K562 (cell line): Measurements from ENCODE around the gene ANKRD44. TPM values are rescaled to one million over a fixed set of nuclear protein-coding genes. Genes with fewer than 3 reads are reported as not detected.

Source experiments
- ARID1B ChIP-seq: fragments of 450-650 bp; IDR thresholded peaks from 2 replicates; pipeline ENCODE4 v1.6.1; 2016; ENCODE audit warnings: antibody characterized with exemption, mild to moderate bottlenecking, inconsistent platforms
- BRF1 ChIP-seq: IDR thresholded peaks from 3 replicates; pipeline ENCODE4 v1.6.1; 2011; ENCODE audit warnings: borderline replicate concordance, mild to moderate bottlenecking; ENCODE audit not compliant: insufficient read length; ENCODE audit errors: extremely low read depth
- CBFA2T3 ChIP-seq: fragments of 450-650 bp; IDR thresholded peaks from 2 replicates; pipeline ENCODE4 v1.6.1; 2017
- CBX2 ChIP-seq: fragments of 200-600 bp; sonication (generic); IDR thresholded peaks from one replicate; pipeline ENCODE4 v1.6.1; 2012; ENCODE audit warnings: mild to moderate bottlenecking, low read length, inconsistent platforms; ENCODE audit not compliant: insufficient read depth, poor library complexity, severe bottlenecking
- ERF ChIP-seq: fragments of 450-650 bp; formaldehyde crosslinking; IDR thresholded peaks from 2 replicates; pipeline ENCODE4 v1.4.0; 2020; ENCODE audit warnings: mild to moderate bottlenecking, mixed read lengths
- ETV5 ChIP-seq: sonication (generic); formaldehyde crosslinking; IDR thresholded peaks from 2 replicates; pipeline ENCODE4 v1.4.0; 2020; ENCODE audit warnings: low read depth, mild to moderate bottlenecking, missing genetic modification reagents
- KLF13 ChIP-seq: fragments of 450-650 bp; IDR thresholded peaks from 2 replicates; pipeline ENCODE4 v1.6.1; 2016; ENCODE audit warnings: missing genetic modification characterization, low read depth, mild to moderate bottlenecking, missing compliant biosample characterization, moderate library complexity, borderline replicate concordance
- MAFG ChIP-seq: fragments of 450-650 bp; conservative IDR thresholded peaks from 2 replicates; pipeline ENCODE4 v1.6.1; 2016; ENCODE audit warnings: missing genetic modification characterization, missing compliant biosample characterization
- MTA1 ChIP-seq: fragments of 450-650 bp; IDR thresholded peaks from 2 replicates; pipeline ENCODE4 v1.6.1; 2017; ENCODE audit warnings: borderline replicate concordance
- MTA2 ChIP-seq: fragments of 450-650 bp; IDR thresholded peaks from 2 replicates; pipeline ENCODE4 v1.6.1; 2016; ENCODE audit warnings: low read depth
- MYBL2 ChIP-seq, 2 experiments: fragments of 450-650 bp in 1 of 2; sonication (generic) in 1 of 2; formaldehyde crosslinking in 1 of 2; IDR thresholded peaks; 2 replicates each; pipeline versions ENCODE4 v1.6.1 to v1.8.1; 2017 to 2022; ENCODE audit warnings: borderline replicate concordance in 1 of 2, inconsistent platforms in 1 of 2, low read depth in 1 of 2, mild to moderate bottlenecking in 1 of 2, missing genetic modification reagents in 1 of 2, moderate library complexity in 1 of 2
- NCOA1 ChIP-seq: fragments of 450-650 bp; IDR thresholded peaks from 2 replicates; pipeline ENCODE4 v1.6.1; 2016; ENCODE audit warnings: low read depth
- NCOR1 ChIP-seq: fragments of 450-650 bp; IDR thresholded peaks from 2 replicates; pipeline ENCODE4 v1.6.1; 2016; ENCODE audit warnings: mild to moderate bottlenecking, moderate library complexity
- NELFE ChIP-seq: IDR thresholded peaks from 2 replicates; pipeline ENCODE4 v1.6.1; 2011; ENCODE audit warnings: mild to moderate bottlenecking; ENCODE audit not compliant: insufficient read depth, insufficient read length
- NRF1 ChIP-seq, 2 experiments: fragments of 450-650 bp; IDR thresholded peaks in 1 of 2; conservative IDR thresholded peaks in 1 of 2; 2 replicates each; pipeline ENCODE4 v1.6.1; 2014; ENCODE audit warnings: mild to moderate bottlenecking in 2 of 2
- OTX1 ChIP-seq: fragments of 450-650 bp; formaldehyde crosslinking; IDR thresholded peaks from 2 replicates; pipeline ENCODE4 v1.4.0; 2022; ENCODE audit warnings: mild to moderate bottlenecking
- PHF8 ChIP-seq: fragments of 200-600 bp; sonication (generic); IDR thresholded peaks from 2 replicates; pipeline ENCODE4 v1.6.1; 2012; ENCODE audit warnings: mixed run types, mild to moderate bottlenecking, inconsistent platforms, low read length, moderate library complexity, borderline replicate concordance
- RBFOX2 ChIP-seq: fragments of 200-400 bp; formaldehyde crosslinking; IDR thresholded peaks from 2 replicates; pipeline ENCODE4 v1.6.1; 2017; ENCODE audit warnings: low read depth, mild to moderate bottlenecking, low read length, moderate library complexity
- SMARCA4 ChIP-seq: fragments of 450-650 bp; IDR thresholded peaks from 2 replicates; pipeline ENCODE4 v1.6.1; 2016
- SOX6 ChIP-seq: fragments of 450-650 bp; IDR thresholded peaks from 2 replicates; pipeline ENCODE4 v1.6.1; 2014; ENCODE audit warnings: mild to moderate bottlenecking
- SRSF1 ChIP-seq: fragments of 200-400 bp; formaldehyde crosslinking; IDR thresholded peaks from 2 replicates; pipeline ENCODE4 v1.6.1; 2017; ENCODE audit warnings: mild to moderate bottlenecking, low read depth, low read length, moderate library complexity
- TBP ChIP-seq: optimal IDR thresholded peaks from 2 replicates; pipeline ENCODE3; 2011; ENCODE audit warnings: low read depth, low read length, improper control_type of control experiment
- TEAD2 ChIP-seq: fragments of 450-650 bp; IDR thresholded peaks from 2 replicates; pipeline ENCODE4 v1.6.1; 2016; ENCODE audit warnings: missing genetic modification characterization, control low read depth, missing compliant biosample characterization
- TSC22D4 ChIP-seq: fragments of 450-650 bp; IDR thresholded peaks from 2 replicates; pipeline ENCODE4 v1.6.1; 2016; ENCODE audit warnings: missing genetic modification characterization, missing biosample characterization, control low read depth
- ZBTB17 ChIP-seq: fragments of 450-650 bp; formaldehyde crosslinking; IDR thresholded peaks from 2 replicates; pipeline ENCODE4 v1.4.0; 2020; ENCODE audit warnings: mild to moderate bottlenecking
- ZNF175 ChIP-seq: fragments of 200-800 bp; sonication (Bioruptor generic); IDR thresholded peaks from 2 replicates; pipeline ENCODE4 v1.6.1; 2016; ENCODE audit warnings: low read depth, mild to moderate bottlenecking, missing genetic modification characterization, missing compliant biosample characterization
- ZNF384 ChIP-seq: IDR thresholded peaks from 2 replicates; pipeline ENCODE4 v1.6.1; 2012; ENCODE audit warnings: low read depth, low read length, improper control_type of control experiment
- ZNF408 ChIP-seq: fragments of 250-450 bp; sonication (Bioruptor Pico); IDR thresholded peaks from 2 replicates; pipeline ENCODE4 v1.4.0; 2020; ENCODE audit warnings: low read depth, mild to moderate bottlenecking, moderate library complexity
- ZNF431 ChIP-seq: sonication (generic); formaldehyde crosslinking; IDR thresholded peaks from 2 replicates; pipeline ENCODE4 v1.8.0; 2022; ENCODE audit warnings: mild to moderate bottlenecking, missing genetic modification reagents
- ZNF561 ChIP-seq: fragments of 450-650 bp; formaldehyde crosslinking; conservative IDR thresholded peaks from 2 replicates; pipeline ENCODE4 v1.4.0; 2020; ENCODE audit warnings: mild to moderate bottlenecking, moderate library complexity
- ZSCAN32 ChIP-seq: fragments of 450-650 bp; formaldehyde crosslinking; IDR thresholded peaks from 2 replicates; pipeline ENCODE4 v1.4.0; 2020; ENCODE audit warnings: mild to moderate bottlenecking, moderate library complexity
- polyA plus RNA-seq, 8 experiments: library from polyadenylated mRNA; depleted of rRNA in 4 of 8; stranded (reverse) in 5 of 8; unstranded in 3 of 8; fragments of >200 nt; fragmentation: Nextera tagmentation in 2 of 8; fragmentation: Illumina TruSeq in 1 of 8; extraction: Ambion mirVana in 2 of 8; extraction: Trizol in 1 of 8; gene quantifications; 2 replicates each; pipeline versions ENCODE4 v1.2.1 to v1.2.3, GENCODE V29; 2011 to 2014; ENCODE audit warnings: inconsistent platforms in 1 of 8, missing spikeins in 1 of 8
- total RNA-seq, 7 experiments: library from RNA; depleted of rRNA in 6 of 7; stranded (reverse); fragments of >200 nt in 6 of 7; fragmentation: Illumina TruSeq in 2 of 7; extraction: Trizol in 2 of 7; gene quantifications; 2 replicates each; pipeline versions ENCODE4 v1.2.1 to v1.2.3, GENCODE V29; 2011 to 2021; ENCODE audit warnings: low replicate concordance in 1 of 7
- TF ChIP-seq, protein P1 (sequence below): sonication (generic); formaldehyde crosslinking; IDR thresholded peaks from 2 replicates; pipeline ENCODE4 v1.8.1; 2023; ENCODE audit warnings: mild to moderate bottlenecking, missing genetic modification reagents
- TF ChIP-seq, protein P2 (sequence below): fragments of 450-650 bp; IDR thresholded peaks from 2 replicates; pipeline ENCODE4 v1.6.1; 2016; ENCODE audit warnings: low read depth, mild to moderate bottlenecking, moderate library complexity

ANKRD44 gene
- total and polyA plus RNA-seq, 9 of the 15 experiments (the other 6 are each of a cell fraction or from before 2014, with no cell fraction given), result 0.03 to 0.64 (median 0.07) TPM; not detected in 3

DNA sequence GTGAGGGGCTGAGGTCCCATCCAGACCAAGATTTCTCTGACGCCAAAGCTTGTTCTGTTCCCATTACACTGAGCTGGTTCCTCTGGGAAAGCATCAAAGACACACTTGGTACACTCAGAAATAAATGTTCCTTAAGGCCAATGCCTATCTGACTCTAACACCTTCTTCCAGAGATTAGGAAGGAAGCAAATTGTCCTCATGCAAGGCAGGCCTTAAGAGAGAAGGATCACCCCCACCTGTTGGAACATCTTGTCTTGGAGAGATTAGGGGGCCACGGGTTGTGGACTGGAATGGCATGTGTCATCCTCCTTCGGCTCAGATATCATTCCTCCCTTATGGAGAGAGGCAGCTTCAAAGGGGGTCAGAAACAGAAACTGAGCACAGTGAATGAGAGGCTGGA lies 100.2 kb downstream of the ANKRD44 start (continued):
- TF ChIP-seq RBFOX2, result no peak
- no peak for TF ChIP-seq ZNF431 (CRISPR knock-in tag)
- TF ChIP-seq, protein P1, sequence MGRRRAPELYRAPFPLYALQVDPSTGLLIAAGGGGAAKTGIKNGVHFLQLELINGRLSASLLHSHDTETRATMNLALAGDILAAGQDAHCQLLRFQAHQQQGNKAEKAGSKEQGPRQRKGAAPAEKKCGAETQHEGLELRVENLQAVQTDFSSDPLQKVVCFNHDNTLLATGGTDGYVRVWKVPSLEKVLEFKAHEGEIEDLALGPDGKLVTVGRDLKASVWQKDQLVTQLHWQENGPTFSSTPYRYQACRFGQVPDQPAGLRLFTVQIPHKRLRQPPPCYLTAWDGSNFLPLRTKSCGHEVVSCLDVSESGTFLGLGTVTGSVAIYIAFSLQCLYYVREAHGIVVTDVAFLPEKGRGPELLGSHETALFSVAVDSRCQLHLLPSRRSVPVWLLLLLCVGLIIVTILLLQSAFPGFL, result no peak
- peak; percentile 61 for TF ChIP-seq NCOR1
- TF ChIP-seq TSC22D4 (tag), result no peak
- TF ChIP-seq, protein P2, sequence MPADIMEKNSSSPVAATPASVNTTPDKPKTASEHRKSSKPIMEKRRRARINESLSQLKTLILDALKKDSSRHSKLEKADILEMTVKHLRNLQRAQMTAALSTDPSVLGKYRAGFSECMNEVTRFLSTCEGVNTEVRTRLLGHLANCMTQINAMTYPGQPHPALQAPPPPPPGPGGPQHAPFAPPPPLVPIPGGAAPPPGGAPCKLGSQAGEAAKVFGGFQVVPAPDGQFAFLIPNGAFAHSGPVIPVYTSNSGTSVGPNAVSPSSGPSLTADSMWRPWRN, result no peak
- TF ChIP-seq TBP, result no peak
- peak; percentile 63; the same call in 1 of the 2 replicates for TF ChIP-seq ETV5 (CRISPR knock-in tag)
- no peak for TF ChIP-seq ZBTB17 (CRISPR knock-in tag)
- no peak for TF ChIP-seq NCOA1
- no peak for TF ChIP-seq BRF1
- peak; percentile 32; the same call in 1 of the 2 replicates for TF ChIP-seq SMARCA4
- no peak for TF ChIP-seq PHF8
- TF ChIP-seq ZSCAN32, result no peak
- TF ChIP-seq ZNF561, result no peak
- no peak for TF ChIP-seq KLF13 (tag)
- peak; percentile 65; the same call in 1 of the 2 replicates for TF ChIP-seq MTA2
- TF ChIP-seq ZNF384, result no peak
- no peak for TF ChIP-seq SRSF1
- peak; percentile 77 for TF ChIP-seq ARID1B
- no peak for TF ChIP-seq MYBL2 (IDR thresholded peaks at IDR 0.05; ENCODE audit: low read depth)
- TF ChIP-seq MYBL2 (CRISPR knock-in tag; IDR thresholded peaks at IDR 0.05; ENCODE audit: borderline replicate concordance), result no peak
- TF ChIP-seq CBX2, result no peak
- TF ChIP-seq MTA1, result no peak
- TF ChIP-seq TEAD2 (tag), result no peak
- 0 out of 2 replicates have a peak, but pooled peaks have one; percentile 15 for TF ChIP-seq MAFG
- TF ChIP-seq SOX6, result no peak; the same call in 1 of the 2 replicates
- no peak for TF ChIP-seq ERF (CRISPR knock-in tag)
- peak; percentile 87 for TF ChIP-seq CBFA2T3
- no peak for TF ChIP-seq NRF1 (conservative IDR thresholded peaks at IDR 0.05 in 1 of 2, IDR thresholded peaks at IDR 0.05 in 1 of 2)
- TF ChIP-seq OTX1, result no peak
- no peak for TF ChIP-seq NELFE
- no peak for TF ChIP-seq ZNF175 (CRISPR knock-in tag)
- no peak for TF ChIP-seq ZNF408 (CRISPR knock-in tag)
